Measurements from ENCODE around the gene RBM19.

DNA sequence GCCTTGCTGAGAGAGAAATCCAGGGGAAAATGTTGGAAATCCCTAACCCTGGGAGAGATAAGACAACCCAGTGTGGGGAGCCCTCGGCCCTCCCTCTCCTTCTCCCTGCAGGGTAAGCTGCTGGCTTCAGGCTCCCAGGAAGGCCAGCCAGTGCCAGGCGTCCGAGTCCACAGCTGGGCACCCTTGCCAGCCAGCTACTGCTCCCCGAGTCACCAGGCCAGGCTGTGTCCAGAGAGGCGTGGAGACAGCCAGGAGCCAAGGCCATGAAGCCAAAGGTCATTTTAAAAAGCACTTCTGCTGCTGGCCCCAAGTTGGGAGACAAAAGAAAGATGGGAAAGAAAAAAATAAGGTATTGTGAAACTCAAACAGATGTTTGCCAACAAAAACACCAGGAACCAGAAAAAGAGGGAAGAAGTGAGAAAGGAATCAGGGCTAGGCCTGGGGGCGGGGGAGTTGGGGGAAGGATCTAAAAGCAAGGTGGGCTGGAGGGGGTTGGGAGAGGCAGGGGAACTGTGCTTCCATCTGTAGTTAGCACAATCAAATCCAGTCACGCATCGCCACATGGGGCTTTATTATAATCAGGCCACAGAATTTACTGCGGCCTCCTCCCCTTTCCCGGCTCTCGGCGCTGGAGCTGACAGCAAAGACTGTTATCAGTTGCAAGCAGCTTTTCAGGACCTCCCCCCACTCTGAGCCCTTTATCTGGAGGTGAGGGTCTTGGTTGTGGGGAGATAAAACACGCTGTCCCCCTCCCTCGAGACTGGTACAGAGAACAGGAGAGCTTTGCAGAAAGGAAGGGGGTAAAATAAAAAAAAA, 33.5 kb downstream of the RBM19 start:
- TF ChIP-seq CTCF (conservative IDR thresholded peaks at IDR 0.05; ENCODE audit: low read depth, low read length) (no peak), USF2 (IDR thresholded peaks at IDR 0.05; ENCODE audit: low read depth, low read length) (no peak), POLR2A (IDR thresholded peaks at IDR 0.05; ENCODE audit: low read depth, low read length) (no peak)
